HCT116 (cell line): ENCODE data around the gene ADGRB3. TPM values are rescaled to one million over a fixed set of nuclear protein-coding genes. Genes with fewer than 3 reads are reported as not detected.

ENCODE experiments used
- ATAC-seq: fragments of 200-7000 bp; cut with Tn5 transposase; 2 replicates; pipeline ENCODE4 v1.9.1; 2020; ENCODE audit warnings: mild to moderate bottlenecking, moderate library complexity
- BruUV-seq: library from RNA; stranded (reverse); fragments of 400-500 nt; replicated peaks from 2 replicates; lab custom pipeline; 2021; lab: Mats Ljungman, UMichigan
- CTCF ChIA-PET: fragments of 300-600 bp; sonication (Branson Sonifier 250); formaldehyde crosslinking; loops from one replicate; lab custom pipeline; 2021; ENCODE audit warnings: antibody characterized with exemption; lab: Charles Lee
- POLR2A ChIA-PET: fragments of 300-600, 350-600 bp; sonication (Branson Sonifier 250); formaldehyde crosslinking; loops from one replicate; lab custom pipeline; 2021; ENCODE audit warnings: antibody characterized with exemption; lab: Charles Lee
- RAD21 ChIA-PET, 2 experiments: fragments of 300-600 bp; sonication (Branson Sonifier 250); formaldehyde crosslinking; loops; one replicate each; lab custom pipeline; 2023; ENCODE audit warnings: low total read pairs in 2 of 2; ENCODE audit not compliant: uncharacterized antibody in 2 of 2, unreplicated experiment in 2 of 2, low non-redundant PET in 1 of 2; lab: Charles Lee
- DNase-seq: peaks from one replicate; pipeline ENCODE4 v3.0.0-alpha.2; 2010; ENCODE audit warnings: low read depth, low spot score
- H2AFZ ChIP-seq: fragments of 200-600 bp; shearing (Covaris generic), sonication (generic); 2 replicates; pipeline ENCODE4 v1.6.1; 2017; ENCODE audit warnings: low read depth, mixed run types, mixed read lengths, antibody characterized with exemption, low read length; ENCODE audit not compliant: poor library complexity, severe bottlenecking
- H3K27ac ChIP-seq: 2 replicates; pipeline ENCODE4 v1.5.1; 2012; ENCODE audit warnings: low read depth, low read length
- H3K27me3 ChIP-seq: fragments of 200-600 bp; sonication (generic); 2 replicates; pipeline ENCODE4 v1.6.1; 2016; ENCODE audit warnings: mixed run types, low read length, mixed read lengths; ENCODE audit not compliant: insufficient read depth
- H3K36me3 ChIP-seq, 2 experiments: fragments of 200-500 bp in 1 of 2; fragments of 200-600 bp in 1 of 2; sonication (Bioruptor generic) in 1 of 2; sonication (generic) in 1 of 2; 2 replicates each; pipeline versions ENCODE4 v1.5.1 to v1.6.1; 2014 to 2016; ENCODE audit warnings: low read length in 2 of 2, inconsistent platforms in 1 of 2, mixed read lengths in 1 of 2, mixed run types in 1 of 2; ENCODE audit not compliant: insufficient read depth in 2 of 2, control insufficient read depth in 1 of 2
- H3K4me1 ChIP-seq, 2 experiments: fragments of 200-600 bp in 1 of 2; sonication (generic) in 1 of 2; 2 replicates each; pipeline versions ENCODE4 v1.5.1 to v1.6.1; 2012 to 2017; ENCODE audit warnings: low read length in 2 of 2, inconsistent platforms in 1 of 2, mild to moderate bottlenecking in 1 of 2, mixed read lengths in 1 of 2, mixed run types in 1 of 2, moderate library complexity in 1 of 2; ENCODE audit not compliant: insufficient read depth in 2 of 2, control insufficient read depth in 1 of 2
- H3K4me2 ChIP-seq: fragments of 200-600 bp; sonication (generic); 2 replicates; pipeline ENCODE4 v1.6.1; 2017; ENCODE audit warnings: mixed run types, low read length, mixed read lengths
- H3K4me3 ChIP-seq, 2 experiments: fragments of 200-600 bp in 1 of 2; sonication (generic) in 1 of 2; replicated peaks in 1 of 2; 2 replicates each; pipeline ENCODE4 v1.5.1; 2011 to 2016; ENCODE audit warnings: low read length in 2 of 2, control low read depth in 1 of 2, low read depth in 1 of 2, mild to moderate bottlenecking in 1 of 2, mixed read lengths in 1 of 2, mixed run types in 1 of 2
- H3K79me2 ChIP-seq: fragments of 200-600 bp; sonication (generic); 2 replicates; pipeline ENCODE4 v1.6.1; 2017; ENCODE audit warnings: mild to moderate bottlenecking, mixed run types, low read length, moderate library complexity, mixed read lengths; ENCODE audit not compliant: insufficient read depth
- H3K9ac ChIP-seq: fragments of 200-600 bp; sonication (generic); 2 replicates; pipeline ENCODE4 v1.6.1; 2016; ENCODE audit warnings: low read length, mixed read lengths
- H3K9me2 ChIP-seq: fragments of 200-600 bp; sonication (generic), shearing (Covaris generic); 2 replicates; pipeline ENCODE4 v1.6.1; 2017; ENCODE audit warnings: mixed run types, mild to moderate bottlenecking, moderate library complexity; ENCODE audit not compliant: insufficient read depth
- H3K9me3 ChIP-seq, 2 experiments: fragments of 200-500 bp in 1 of 2; fragments of 200-600 bp in 1 of 2; sonication (Bioruptor generic) in 1 of 2; sonication (generic) in 1 of 2; 2 replicates each; pipeline ENCODE4 v1.6.1; 2014 to 2017; ENCODE audit warnings: low read length in 2 of 2, mixed read lengths in 2 of 2, inconsistent platforms in 1 of 2, low read depth in 1 of 2, mild to moderate bottlenecking in 1 of 2, mixed run types in 1 of 2, moderate library complexity in 1 of 2; ENCODE audit not compliant: control insufficient read depth in 1 of 2, insufficient read depth in 1 of 2
- H4K20me1 ChIP-seq: fragments of 200-600 bp; sonication (generic), shearing (Covaris generic); 2 replicates; pipeline ENCODE4 v1.6.1; 2017; ENCODE audit warnings: mixed run types, mild to moderate bottlenecking, moderate library complexity; ENCODE audit not compliant: insufficient read depth
- ATF3 ChIP-seq: IDR thresholded peaks from 2 replicates; pipeline ENCODE4 v1.6.1; 2012
- CBX3 ChIP-seq: IDR thresholded peaks from 2 replicates; pipeline ENCODE4 v1.6.1; 2012; ENCODE audit warnings: low read depth
- CEBPB ChIP-seq: IDR thresholded peaks from 2 replicates; pipeline ENCODE4 v1.6.1; 2012; ENCODE audit warnings: low read depth
- EGR1 ChIP-seq: IDR thresholded peaks from 2 replicates; pipeline ENCODE4 v1.6.1; 2012; ENCODE audit warnings: low read depth
- ELF1 ChIP-seq: IDR thresholded peaks from 2 replicates; pipeline ENCODE4 v1.6.1; 2012; ENCODE audit warnings: low read depth, borderline replicate concordance
- EZH2 ChIP-seq: fragments of 200-600 bp; sonication (generic); IDR thresholded peaks from 2 replicates; pipeline ENCODE4 v1.6.1; 2017; ENCODE audit warnings: antibody characterized with exemption, mixed run types
- EZH2phosphoT487 ChIP-seq: fragments of 200-600 bp; IDR thresholded peaks from 2 replicates; pipeline ENCODE4 v1.6.1; 2018; ENCODE audit warnings: antibody characterized with exemption, borderline replicate concordance
- FOSL1 ChIP-seq: IDR thresholded peaks from 2 replicates; pipeline ENCODE4 v1.6.1; 2012; ENCODE audit warnings: low read depth
- JUND ChIP-seq: IDR thresholded peaks from 2 replicates; pipeline ENCODE4 v1.6.1; 2012
- REST ChIP-seq: IDR thresholded peaks from 2 replicates; pipeline ENCODE4 v1.6.1; 2012; ENCODE audit warnings: low read depth
- SIN3A ChIP-seq: IDR thresholded peaks from 2 replicates; pipeline ENCODE4 v1.6.1; 2012; ENCODE audit warnings: low read depth
- SP1 ChIP-seq: IDR thresholded peaks from 2 replicates; pipeline ENCODE4 v1.6.1; 2012; ENCODE audit warnings: low read depth
- SRF ChIP-seq: IDR thresholded peaks from 2 replicates; pipeline ENCODE4 v1.6.1; 2012; ENCODE audit warnings: low read depth
- YY1 ChIP-seq: IDR thresholded peaks from 2 replicates; pipeline ENCODE4 v1.6.1; 2011; ENCODE audit warnings: low read length, low read depth, moderate library complexity, mild to moderate bottlenecking; ENCODE audit not compliant: insufficient replicate concordance; ENCODE audit errors: extremely low read depth
- ZBTB33 ChIP-seq: IDR thresholded peaks from 2 replicates; pipeline ENCODE4 v1.6.1; 2011; ENCODE audit warnings: mild to moderate bottlenecking, low read length, moderate library complexity; ENCODE audit not compliant: insufficient replicate concordance; ENCODE audit errors: extremely low read depth
- ZFX ChIP-seq: fragments of 450-650 bp; IDR thresholded peaks from 2 replicates; pipeline ENCODE4 v1.6.1; 2017
- intact Hi-C: fragments of 100-400 bp; cut with micrococcal nuclease; formaldehyde crosslinking; loops from 2 replicates; pipeline ENCODE4 v1.10.0; 2022
- total RNA-seq: library from RNA; stranded (reverse); gene quantifications from one replicate; pipeline ENCODE4 v1.2.1, GENCODE V29; 2021; ENCODE audit not compliant: unreplicated experiment

Gene ADGRB3
- total RNA-seq, 1 experiment from 2014 or later = not detected

GRCh38 chr6:68701159-68701558 lies 66.1 kb downstream of the ADGRB3 start:
- ATAC-seq (no peak), DNase-seq (no peak)
- H3K4me3 ChIP-seq = no peak overlapping the region
- BruUV-seq = no TSS peak
- ChIA-PET RAD21 (no interaction called here), POLR2A (no interaction called here), CTCF (no interaction called here)
- H3K9me3 ChIP-seq = peaks cover 4 to 14% of the 10 kb centered on the region in 2 experiments; a peak in 2 of 4 replicates
- H3K4me1 ChIP-seq = no peaks in the 10 kb centered on the region
- H3K27ac ChIP-seq = no peak overlapping the region
- intact Hi-C loops = no loop called here
- H3K9ac ChIP-seq = no peak overlapping the region
- TF ChIP-seq SP1 (no peak), ZFX (no peak), CBX3 (no peak)
- no peaks in the 10 kb centered on the region for H3K36me3 ChIP-seq
- no peak overlapping the region for H3K4me2 ChIP-seq
- no peaks in the 10 kb centered on the region for H3K9me2 ChIP-seq
- H2AFZ ChIP-seq = no peak overlapping the region
- no peaks in the 10 kb centered on the region for H3K27me3 ChIP-seq
- no peaks in the 10 kb centered on the region for H3K79me2 ChIP-seq
- no peaks in the 10 kb centered on the region for H4K20me1 ChIP-seq

- Histone ChIP-seq H3K9me2 (no peaks in the 10 kb centered on the region), H3K36me3 (no peaks in the 10 kb centered on the region), H3K9ac (no peak overlapping the region), H3K4me1 (no peaks in the 10 kb centered on the region), H3K27me3 (no peaks in the 10 kb centered on the region), H3K27ac (no peak overlapping the region), H3K9me3 (peaks cover 4 to 16% of the 10 kb centered on the region in 2 experiments; a peak in 2 of 4 replicates), H3K79me2 (no peaks in the 10 kb centered on the region), H3K4me3 (no peak overlapping the region), H3K4me2 (no peak overlapping the region), H2AFZ (no peak overlapping the region), H4K20me1 (no peaks in the 10 kb centered on the region)
- ATAC-seq = no peak
- TF ChIP-seq SIN3A = no peak
- no peak for TF ChIP-seq EGR1
- no peak for TF ChIP-seq REST
- no peak for TF ChIP-seq SRF
- no peak for TF ChIP-seq FOSL1
- TF ChIP-seq CEBPB = no peak
- no peak for TF ChIP-seq ATF3
- TF ChIP-seq EZH2 = no peak
- TF ChIP-seq JUND = no peak
- TF ChIP-seq YY1 = no peak
- TF ChIP-seq CBX3 = no peak
- no peak for TF ChIP-seq ZBTB33
- no peak for TF ChIP-seq ELF1
- no peak for TF ChIP-seq EZH2phosphoT487
- no peak for TF ChIP-seq SP1
- intact Hi-C loops = no loop called here
- ChIA-PET CTCF (no interaction called here), RAD21 (no interaction called here), POLR2A (no interaction called here)
- no peak for DNase-seq
- BruUV-seq = no TSS peak
These were observed 69.4 kb downstream of the ADGRB3 start for GRCh38 chr6:68704485-68704884.
